Large intestine (tissue), 12 donors: ENCODE results near the gene DHX40. TPM values are rescaled to one million over a fixed set of nuclear protein-coding genes. Genes with fewer than 3 reads are reported as not detected.
"Not testable (repeated sequence)": the region's sequence is repeated elsewhere in the genome, so short reads cannot be mapped to it uniquely, and the experiment has no call there.

ENCODE experiments used
- DNase-seq, 2 donors: peaks; one replicate each; pipeline versions ENCODE4 v3.0.0 to v3.0.0-alpha.2; 2013
- H3K27ac ChIP-seq: one replicate; pipeline ENCODE4 v1.5.1; 2013; ENCODE audit warnings: low read length
- H3K27me3 ChIP-seq: 2 replicates; pipeline ENCODE4 v1.6.1; 2013; ENCODE audit warnings: low read length; ENCODE audit not compliant: control insufficient read depth, insufficient read depth
- H3K36me3 ChIP-seq: 2 replicates; pipeline ENCODE4 v1.6.1; 2013; ENCODE audit warnings: low read length; ENCODE audit not compliant: control insufficient read depth, insufficient read depth
- H3K4me1 ChIP-seq: one replicate; pipeline ENCODE4 v1.6.1; 2013; ENCODE audit warnings: low read length; ENCODE audit not compliant: control insufficient read depth, insufficient read depth
- H3K4me3 ChIP-seq: one replicate; pipeline ENCODE4 v1.5.1; 2013; ENCODE audit warnings: low read length
- H3K9me3 ChIP-seq: one replicate; pipeline ENCODE4 v1.6.1; 2013; ENCODE audit warnings: mild to moderate bottlenecking, low read depth, low read length, moderate library complexity; ENCODE audit not compliant: control insufficient read depth
- WGBS: methylation state at CpG from one replicate; pipeline ENCODE4 v1.1.5; 2013; ENCODE audit warnings: low lambda C conversion rate; ENCODE audit not compliant: insufficient coverage; 5-methylcytosine and 5-hydroxymethylcytosine counted together
- long read RNA-seq, 11 donors: transcript quantifications; one replicate each; lab custom pipeline, GENCODE V29; 2026
- polyA plus RNA-seq: library from polyadenylated mRNA; unstranded; fragments of 120-200 nt; gene quantifications from one replicate; pipeline ENCODE4 v1.2.1, GENCODE V29; 2013

DHX40 gene
- 31.5 TPM for polyA plus RNA-seq
- long read RNA-seq, donor 1, partial matches to known transcripts, result 0 of 2 reads
- long read RNA-seq, donor 1, other reads (novel, unspliced or antisense), result 0 of 2 reads
- long read RNA-seq, donor 2, transcript DHX40-201 (18 exons, 3,660 nt), result major isoform, 6 of 6 reads
- long read RNA-seq, donor 2, partial matches to known transcripts, result 0 of 6 reads
- long read RNA-seq, donor 2, other reads (novel, unspliced or antisense), result 0 of 6 reads
- long read RNA-seq, donor 3, result 0 reads
- long read RNA-seq, donor 4, result 0 reads
- long read RNA-seq, donor 5, partial matches to known transcripts, result 0 of 4 reads
- long read RNA-seq, donor 5, other reads (novel, unspliced or antisense), result 0 of 4 reads
- long read RNA-seq, donor 6, transcript DHX40-201 (18 exons, 3,660 nt), result major isoform, 6 of 7 reads
- long read RNA-seq, donor 6, partial matches to known transcripts, result 0 of 7 reads
- long read RNA-seq, donor 6, other reads (novel, unspliced or antisense), result 0 of 7 reads
- long read RNA-seq, donor 7, transcript DHX40-201 (18 exons, 3,660 nt), result major isoform, 5 of 19 reads
- long read RNA-seq, donor 7, partial matches to known transcripts, result 14 of 19 reads
- long read RNA-seq, donor 7, other reads (novel, unspliced or antisense), result 0 of 19 reads
- long read RNA-seq, donor 8, transcript DHX40-201 (18 exons, 3,660 nt), result major isoform, 5 of 8 reads
- long read RNA-seq, donor 8, partial matches to known transcripts, result 0 of 8 reads
- long read RNA-seq, donor 8, other reads (novel, unspliced or antisense), result 0 of 8 reads
- long read RNA-seq, donor 9, partial matches to known transcripts, result 0 of 4 reads
- long read RNA-seq, donor 9, other reads (novel, unspliced or antisense), result 0 of 4 reads
- long read RNA-seq, donor 10, transcript DHX40-201 (18 exons, 3,660 nt), result major isoform, 9 of 21 reads
- long read RNA-seq, donor 10, partial matches to known transcripts, result 11 of 21 reads
- long read RNA-seq, donor 10, other reads (novel, unspliced or antisense), result 0 of 21 reads
- long read RNA-seq, donor 11, partial matches to known transcripts, result 0 of 3 reads
- long read RNA-seq, donor 11, other reads (novel, unspliced or antisense), result 0 of 3 reads

DNA sequence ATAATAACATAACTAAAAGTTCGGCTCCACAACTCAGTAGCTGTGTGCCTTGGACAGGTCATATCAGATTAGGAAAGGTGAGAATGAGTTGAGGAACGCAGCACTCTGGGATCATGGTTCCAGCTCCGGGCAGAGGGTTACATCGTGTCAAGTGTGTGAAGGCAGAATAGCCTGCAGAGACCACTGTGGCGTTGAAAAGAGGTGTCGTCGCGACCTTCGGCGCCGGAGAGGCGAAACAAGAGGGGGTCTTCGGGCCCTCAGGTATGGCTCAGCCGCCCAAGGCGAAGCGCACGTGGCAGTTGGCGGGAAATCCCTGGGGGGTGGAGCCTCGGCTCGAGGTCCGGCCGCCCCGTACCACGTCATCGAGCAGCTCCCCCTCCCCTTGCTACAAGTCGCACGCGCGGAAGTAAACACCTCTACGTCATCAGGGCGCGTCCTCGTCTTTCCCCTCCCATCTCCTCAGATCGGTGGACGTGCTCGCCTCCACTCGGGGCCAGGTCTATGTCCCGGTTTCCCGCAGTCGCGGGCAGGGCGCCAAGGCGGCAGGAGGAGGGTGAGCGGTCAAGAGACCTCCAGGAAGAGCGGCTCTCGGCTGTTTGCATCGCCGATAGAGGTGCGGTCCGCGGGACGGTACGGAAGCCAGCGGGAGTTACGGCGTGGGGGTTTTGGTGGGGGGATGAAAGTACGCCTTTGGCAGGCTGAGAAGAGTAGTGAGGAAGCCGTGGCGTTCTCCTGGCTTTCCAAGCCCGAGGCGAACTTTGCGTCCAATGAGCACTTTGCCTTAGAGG is at the start of gene DHX40:
TSS of gene DHX40 (plus strand) at position 440 of the 788 bp plus-strand sequence. CDS start at position 502, 62 bp downstream.
- peak within 1 kb of the TSS; percentile 98 for H3K4me3 ChIP-seq
- WGBS, result no CpG with 5 or more reads among the region's 62 CpGs
- H3K27me3 ChIP-seq, result peaks cover 2% of the 10 kb centered on the region
- peaks cover 7% of the 10 kb centered on the region for H3K4me1 ChIP-seq
- peaks cover 3% of the 10 kb centered on the region for H3K36me3 ChIP-seq
- peak; percentile 93 to 94 for DNase-seq
- peaks cover 5% of the 10 kb centered on the region for H3K9me3 ChIP-seq
- H3K27ac ChIP-seq, result peak within 1 kb of the TSS; percentile 70

GRCh38 chr17:59516451-59516850 is 49.0 kb upstream of the DHX40 start:
- Histone ChIP-seq H3K4me1 (peaks cover 17% of the 10 kb centered on the region), H3K36me3 (no peaks in the 10 kb centered on the region), H3K27ac (no peak overlapping the region), H3K27me3 (no peaks in the 10 kb centered on the region), H3K4me3 (no peak overlapping the region), H3K9me3 (no peaks in the 10 kb centered on the region)
- DNase-seq, result no peak
- WGBS, result no CpG with 5 or more reads among the region's 2 CpGs

GRCh38 chr17:59519132-59519531 is 46.3 kb upstream of the DHX40 start:
- Histone ChIP-seq H3K36me3 (no peaks in the 10 kb centered on the region), H3K27me3 (no peaks in the 10 kb centered on the region), H3K27ac (no peak overlapping the region), H3K4me3 (no peak overlapping the region), H3K9me3 (no peaks in the 10 kb centered on the region), H3K4me1 (peaks cover 14% of the 10 kb centered on the region)
- no peak for DNase-seq
- 100% methylated on average over 2 of the region's 2 CpGs for WGBS

DNA sequence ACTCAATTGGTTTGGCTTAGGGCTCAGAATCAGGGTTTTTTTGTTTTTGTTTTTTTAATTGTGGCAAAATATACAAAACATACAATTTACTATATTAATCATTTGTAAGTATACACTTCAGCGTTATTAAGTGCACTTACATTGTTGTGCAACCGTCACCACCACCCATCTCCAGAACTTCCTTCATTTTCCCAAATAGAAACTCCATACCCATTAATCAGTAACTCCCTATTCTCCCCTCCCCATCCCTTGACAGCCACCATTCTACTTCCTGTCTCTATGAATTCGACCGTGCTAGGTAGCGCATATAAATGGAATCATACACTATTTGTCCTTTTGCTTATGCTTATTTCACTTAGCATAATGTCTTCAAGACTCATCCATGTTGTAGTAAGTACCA is 45.2 kb upstream of the DHX40 start:
- no peaks in the 10 kb centered on the region for H3K36me3 ChIP-seq
- no peak for DNase-seq
- H3K27me3 ChIP-seq, result no peaks in the 10 kb centered on the region
- 100% methylated on average over 2 of the region's 5 CpGs for WGBS
- H3K4me1 ChIP-seq, result peaks cover 7% of the 10 kb centered on the region
- no peak overlapping the region for H3K4me3 ChIP-seq
- H3K27ac ChIP-seq, result no peak overlapping the region
- H3K9me3 ChIP-seq, result no peaks in the 10 kb centered on the region

DNA sequence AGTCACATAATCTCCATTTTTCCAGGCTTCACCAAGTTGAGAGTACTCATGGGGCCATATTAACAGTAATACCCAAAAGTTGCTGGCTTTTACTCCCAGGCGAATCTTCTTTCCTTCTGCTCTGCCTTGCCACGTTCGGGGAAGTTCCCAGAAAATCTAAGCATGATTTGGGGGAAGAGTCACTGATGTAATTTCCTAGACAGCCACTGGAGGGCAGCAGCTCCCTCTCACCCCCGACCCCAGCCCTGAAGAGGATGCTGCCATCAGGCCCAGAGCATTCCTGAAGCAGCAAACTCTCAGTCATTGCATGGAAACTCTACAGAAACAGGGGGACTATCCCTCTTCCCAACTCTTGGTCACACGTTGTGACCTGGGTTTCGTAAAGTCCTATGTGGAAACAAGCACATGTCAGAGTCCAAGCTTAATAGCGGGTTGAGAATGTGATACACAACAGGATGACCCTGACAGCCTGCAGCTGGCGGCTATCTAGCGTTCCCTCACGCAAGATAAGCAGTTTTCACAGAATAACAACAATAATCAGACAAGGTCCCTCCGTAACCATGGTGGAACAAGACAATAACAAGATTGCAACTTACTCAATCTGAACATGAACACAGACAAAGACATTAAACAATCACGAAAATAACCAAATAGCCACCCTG is 43.8 kb upstream of the DHX40 start:
- H3K4me1 ChIP-seq, result peaks cover 7% of the 10 kb centered on the region
- H3K9me3 ChIP-seq, result no peaks in the 10 kb centered on the region
- no peaks in the 10 kb centered on the region for H3K27me3 ChIP-seq
- peak; percentile 76 to 78 for DNase-seq
- peak overlapping the region; percentile 71 for H3K27ac ChIP-seq
- 20% methylated on average over 1 of the region's 12 CpGs for WGBS
- H3K36me3 ChIP-seq, result no peaks in the 10 kb centered on the region
- H3K4me3 ChIP-seq, result no peak overlapping the region

GRCh38 chr17:59524930-59525329 is 40.5 kb upstream of the DHX40 start:
- H3K4me1 ChIP-seq, H3K9me3 ChIP-seq, DNase-seq, H3K4me3 ChIP-seq, H3K27me3 ChIP-seq, H3K27ac ChIP-seq, H3K36me3 ChIP-seq: not testable (repeated sequence)
- WGBS, result no CpG with 5 or more reads among the region's 3 CpGs

- Histone ChIP-seq H3K27me3 (no peaks in the 10 kb centered on the region), H3K4me1 (peaks cover 7% of the 10 kb centered on the region), H3K36me3 (no peaks in the 10 kb centered on the region), H3K27ac (no peak overlapping the region), H3K4me3 (no peak overlapping the region), H3K9me3 (no peaks in the 10 kb centered on the region)
- DNase-seq, result no peak
- WGBS, result no CpG with 5 or more reads among the region's 2 CpGs
Measured at GRCh38 chr17:59525668-59526067, 39.7 kb upstream of the DHX40 start.

- H3K4me1 ChIP-seq, result peaks cover under 1% of the 10 kb centered on the region
- WGBS, result 100% methylated on average over 1 of the region's 2 CpGs
- H3K4me3 ChIP-seq, result no peak overlapping the region
- H3K27me3 ChIP-seq, result no peaks in the 10 kb centered on the region
- H3K9me3 ChIP-seq, result no peaks in the 10 kb centered on the region
- H3K36me3 ChIP-seq, result no peaks in the 10 kb centered on the region
- no peak for DNase-seq
- H3K27ac ChIP-seq, result no peak overlapping the region
Measured at GRCh38 chr17:59526451-59526850, 39.0 kb upstream of the DHX40 start.

DNA sequence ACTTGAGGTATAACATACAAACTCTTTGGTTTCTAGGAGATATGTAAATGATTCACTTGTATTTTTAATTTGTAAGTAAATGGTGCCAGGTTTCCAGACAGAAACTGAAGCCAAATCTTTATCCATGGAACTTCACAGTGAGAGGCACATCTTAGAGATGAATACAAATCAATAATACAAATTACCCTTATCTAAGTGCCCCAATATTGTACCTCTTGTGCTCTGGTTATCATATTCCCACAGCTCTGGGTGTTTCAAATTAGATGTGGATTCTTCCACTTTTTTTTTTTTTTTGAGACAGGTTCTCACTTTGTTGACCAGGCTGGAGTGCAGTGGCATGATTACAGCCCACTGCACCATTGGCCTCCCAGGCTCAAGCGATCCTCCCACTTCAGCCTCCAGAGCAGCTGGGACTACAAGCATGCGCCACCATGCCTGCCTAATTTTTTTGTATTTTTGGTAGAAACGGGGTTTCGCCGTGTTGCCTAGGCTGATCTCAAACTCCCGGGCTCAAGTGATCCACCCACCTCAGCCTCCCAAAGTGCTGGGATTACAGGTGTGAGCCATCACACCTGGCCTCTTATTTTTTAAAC is 38.0 kb upstream of the DHX40 start:
- no peak overlapping the region for H3K4me3 ChIP-seq
- H3K36me3 ChIP-seq, result no peaks in the 10 kb centered on the region
- DNase-seq, result no peak
- H3K9me3 ChIP-seq, result no peaks in the 10 kb centered on the region
- WGBS, result no CpG with 5 or more reads among the region's 6 CpGs
- H3K4me1 ChIP-seq, result no peaks in the 10 kb centered on the region
- no peaks in the 10 kb centered on the region for H3K27me3 ChIP-seq
- H3K27ac ChIP-seq, result no peak overlapping the region
